IMR-90 (cell line): ENCODE measurements around the gene CYYR1. TPM values are rescaled to one million over a fixed set of nuclear protein-coding genes. Genes with fewer than 3 reads are reported as not detected.

Experiments used
- ATAC-seq: fragments of 200-7000 bp; cut with Tn5 transposase; 2 replicates; pipeline ENCODE4 v1.9.1; 2020; ENCODE audit warnings: low read depth, mild to moderate bottlenecking, moderate library complexity
- BruUV-seq: library from RNA; stranded (reverse); fragments of 400-500 nt; replicated peaks from 2 replicates; lab custom pipeline; 2021; lab: Mats Ljungman, UMichigan
- CTCF ChIA-PET: fragments of 300-600 bp; formaldehyde crosslinking; extraction: SDS; loops from one replicate; lab custom pipeline; 2021; ENCODE audit warnings: antibody characterized with exemption; lab: Yijun Ruan, JAX
- POLR2A ChIA-PET: fragments of 300-600 bp; sonication (Branson Sonifier 250); formaldehyde crosslinking; loops from one replicate; lab custom pipeline; 2022; ENCODE audit warnings: antibody characterized with exemption; ENCODE audit not compliant: unreplicated experiment; lab: Charles Lee
- DNase-seq: peaks from one replicate; pipeline ENCODE4 v3.0.0; 2013
- H2AFZ ChIP-seq: replicated peaks from 2 replicates; pipeline ENCODE3; 2013; ENCODE audit warnings: low read length, mild to moderate bottlenecking; ENCODE audit not compliant: poor library complexity
- H2AK5ac ChIP-seq: 2 replicates; pipeline ENCODE4 v1.6.1; 2013; ENCODE audit warnings: low read depth, low read length, inconsistent platforms
- H2AK9ac ChIP-seq: replicated peaks from 2 replicates; pipeline ENCODE3; 2013; ENCODE audit warnings: mild to moderate bottlenecking, low read depth, low read length, moderate library complexity; ENCODE audit not compliant: poor library complexity
- H2BK120ac ChIP-seq: 2 replicates; pipeline ENCODE4 v1.6.1; 2013; ENCODE audit warnings: low read depth, low read length, inconsistent platforms
- H2BK15ac ChIP-seq: 3 replicates; pipeline ENCODE4 v1.6.1; 2013; ENCODE audit warnings: low read depth, low read length, inconsistent platforms
- H2BK20ac ChIP-seq: 2 replicates; pipeline ENCODE4 v1.6.1; 2013; ENCODE audit warnings: low read depth, mild to moderate bottlenecking, inconsistent platforms, low read length, moderate library complexity
- H2BK5ac ChIP-seq: 2 replicates; pipeline ENCODE4 v1.6.1; 2013; ENCODE audit warnings: mild to moderate bottlenecking, low read depth, low read length, inconsistent platforms; ENCODE audit not compliant: poor library complexity, severe bottlenecking
- H3K14ac ChIP-seq: replicated peaks from 2 replicates; pipeline ENCODE4 v1.6.1; 2013; ENCODE audit warnings: low read depth, low read length, inconsistent platforms
- H3K18ac ChIP-seq: 2 replicates; pipeline ENCODE4 v1.6.1; 2013; ENCODE audit warnings: low read depth, low read length, control low read depth
- H3K23ac ChIP-seq: 2 replicates; pipeline ENCODE4 v1.6.1; 2013; ENCODE audit warnings: low read depth, low read length, inconsistent platforms
- H3K27ac ChIP-seq: 2 replicates; pipeline ENCODE4 v1.5.1; 2013; ENCODE audit warnings: mild to moderate bottlenecking, control low read depth, low read length; ENCODE audit not compliant: insufficient read depth
- H3K27me3 ChIP-seq: 2 replicates; pipeline ENCODE4 v1.6.1; 2013; ENCODE audit warnings: low read length; ENCODE audit not compliant: control insufficient read depth, insufficient read depth
- H3K36me3 ChIP-seq: 2 replicates; pipeline ENCODE4 v1.6.1; 2013; ENCODE audit warnings: low read length, mixed read lengths; ENCODE audit not compliant: control insufficient read depth, insufficient read depth
- H3K4ac ChIP-seq: 2 replicates; pipeline ENCODE4 v1.6.1; 2013; ENCODE audit warnings: low read depth, low read length, inconsistent platforms
- H3K4me1 ChIP-seq: 2 replicates; pipeline ENCODE4 v1.6.1; 2013; ENCODE audit warnings: low read length, mixed read lengths; ENCODE audit not compliant: control insufficient read depth, insufficient read depth
- H3K4me2 ChIP-seq: 2 replicates; pipeline ENCODE4 v1.6.1; 2013; ENCODE audit warnings: low read depth, mild to moderate bottlenecking, control low read depth, low read length, moderate library complexity
- H3K4me3 ChIP-seq: 2 replicates; pipeline ENCODE4 v1.5.1; 2013; ENCODE audit warnings: low read depth, mild to moderate bottlenecking, control low read depth, low read length, moderate library complexity; ENCODE audit not compliant: insufficient read depth
- H3K56ac ChIP-seq: 2 replicates; pipeline ENCODE4 v1.6.1; 2013; ENCODE audit warnings: low read length, inconsistent platforms; ENCODE audit not compliant: insufficient read depth; ENCODE audit errors: extremely low read depth
- H3K79me1 ChIP-seq, 2 experiments: 2 replicates each; pipeline ENCODE4 v1.6.1; 2013; ENCODE audit warnings: low read length in 2 of 2, inconsistent platforms in 1 of 2, low read depth in 1 of 2
- H3K9ac ChIP-seq: 2 replicates; pipeline ENCODE4 v1.6.1; 2013; ENCODE audit warnings: low read depth, low read length, control low read depth
- H3K9me1 ChIP-seq: 2 replicates; pipeline ENCODE4 v1.6.1; 2013; ENCODE audit warnings: low read length, inconsistent platforms; ENCODE audit not compliant: insufficient read depth
- H3K9me3 ChIP-seq: 2 replicates; pipeline ENCODE4 v1.6.1; 2013; ENCODE audit warnings: low read length; ENCODE audit not compliant: control insufficient read depth, insufficient read depth
- H4K20me1 ChIP-seq: 2 replicates; pipeline ENCODE4 v1.6.1; 2013; ENCODE audit warnings: low read length, inconsistent platforms; ENCODE audit not compliant: insufficient read depth
- H4K5ac ChIP-seq: 2 replicates; pipeline ENCODE4 v1.6.1; 2013; ENCODE audit warnings: mild to moderate bottlenecking, low read depth, low read length, control low read depth
- H4K8ac ChIP-seq, 2 experiments: 2 replicates each; pipeline ENCODE4 v1.6.1; 2013; ENCODE audit warnings: low read depth in 2 of 2, low read length in 2 of 2, control low read depth in 1 of 2, inconsistent platforms in 1 of 2
- H4K91ac ChIP-seq: 2 replicates; pipeline ENCODE4 v1.6.1; 2013; ENCODE audit warnings: low read depth, low read length, inconsistent platforms; ENCODE audit not compliant: insufficient read depth
- MXI1 ChIP-seq: IDR thresholded peaks from 2 replicates; pipeline ENCODE4 v1.6.1; 2012; ENCODE audit warnings: low read depth, mild to moderate bottlenecking, low read length, moderate library complexity, borderline replicate concordance
- RCOR1 ChIP-seq: IDR thresholded peaks from 2 replicates; pipeline ENCODE4 v1.6.1; 2012; ENCODE audit warnings: mild to moderate bottlenecking, low read length, improper control_type of control experiment; ENCODE audit not compliant: insufficient replicate concordance
- WGBS, 2 experiments: methylation state at CpG; one replicate each; pipeline versions ENCODE4 v1.1.5 to v1.1.7; 2013; ENCODE audit warnings: missing lambda C conversion rate in 2 of 2; ENCODE audit not compliant: insufficient read length in 1 of 2; ENCODE audit errors: extremely low coverage in 2 of 2; 5-methylcytosine and 5-hydroxymethylcytosine counted together
- dilution Hi-C: fragments of 300-500 bp; cut with HindIII; formaldehyde crosslinking; loops from one replicate; pipeline ENCODE4 v1.14.3; 2018; ENCODE audit warnings: low sequenced_read_pairs; ENCODE audit not compliant: unreplicated experiment
- in situ Hi-C: fragments of 300-500 bp; cut with MboI; formaldehyde crosslinking; loops from 3 replicates; pipeline ENCODE4 v1.14.3; 2019; ENCODE audit warnings: low sequenced_read_pairs, inconsistent platforms, mixed read lengths
- intact Hi-C: fragments of 100-400 bp; cut with micrococcal nuclease; formaldehyde crosslinking; loops from 2 replicates; pipeline ENCODE4 v1.10.0; 2022
- polyA plus RNA-seq, 3 experiments: library from polyadenylated mRNA; depleted of rRNA; stranded (reverse); fragments of >200 nt; gene quantifications; 2 replicates each; pipeline ENCODE4 v1.2.3, GENCODE V29; 2012; ENCODE audit warnings: low replicate concordance in 1 of 3
- total RNA-seq: library from RNA; depleted of rRNA; stranded (reverse); fragments of >200 nt; gene quantifications from 2 replicates; pipeline ENCODE4 v1.2.3, GENCODE V29; 2012

Gene CYYR1
- total and polyA plus RNA-seq, 2 of the 4 experiments (the other 2 are of a cell fraction) = not detected

DNA sequence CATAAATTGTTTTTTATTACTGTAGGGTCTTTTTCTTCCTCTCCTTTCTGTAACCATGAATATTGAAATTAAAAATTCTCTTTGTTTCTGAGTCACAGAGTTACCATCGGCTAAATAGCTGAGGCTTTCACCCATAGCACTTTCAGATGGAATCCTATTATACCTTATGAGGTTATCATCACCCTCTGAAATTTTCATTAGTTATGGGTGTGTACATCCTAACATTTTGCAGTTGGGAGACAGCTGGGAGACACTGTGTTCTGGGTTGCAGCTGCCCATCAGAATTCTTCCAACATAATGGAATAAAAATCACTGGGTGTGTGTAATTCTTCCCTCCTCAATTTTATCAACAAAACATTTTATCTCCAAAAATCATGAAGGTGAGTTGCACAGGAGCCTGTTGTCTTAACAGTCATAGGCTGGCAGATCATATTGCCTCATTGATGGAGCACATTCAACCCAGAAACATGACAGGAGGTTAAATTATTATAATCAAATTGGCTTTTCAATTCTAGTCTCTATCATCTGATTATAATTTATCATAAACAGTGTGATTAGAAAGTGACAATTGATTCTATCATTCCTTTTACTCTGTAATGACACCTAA, 17.4 kb downstream of the CYYR1 start:
- Histone ChIP-seq H2BK20ac (no peak overlapping the region), H2AK5ac (no peak overlapping the region), H4K91ac (no peak overlapping the region), H3K4me2 (no peak overlapping the region), H3K36me3 (no peaks in the 10 kb centered on the region), H3K4ac (no peak overlapping the region), H2BK120ac (no peak overlapping the region), H4K5ac (no peak overlapping the region), H3K79me1 (no peaks in the 10 kb centered on the region), H3K23ac (no peak overlapping the region), H3K18ac (no peak overlapping the region), H2BK15ac (no peak overlapping the region), H3K9me3 (no peaks in the 10 kb centered on the region), H3K4me1 (no peaks in the 10 kb centered on the region), H3K4me3 (no peak overlapping the region), H4K20me1 (no peaks in the 10 kb centered on the region), H3K14ac (no peak overlapping the region), H3K56ac (no peak overlapping the region), H3K9ac (no peak overlapping the region), H2AK9ac (no peak overlapping the region), H3K27me3 (no peaks in the 10 kb centered on the region), H3K27ac (no peak overlapping the region), H3K9me1 (no peaks in the 10 kb centered on the region), H2BK5ac (no peak overlapping the region), H2AFZ (no peak overlapping the region), H4K8ac (no peak overlapping the region)
- ChIA-PET POLR2A (no interaction called here), CTCF (interaction anchor here (0.6 kb wide), 1 partner anchor 21 kb away, joined by 3 read pairs; no protein-coding TSS in a partner anchor)
- no CpG with 5 or more reads among the region's 1 CpG for WGBS, 2 experiments
- BruUV-seq = no TSS peak
- TF ChIP-seq MXI1 (no peak), RCOR1 (no peak)
- DNase-seq (no peak), ATAC-seq (no peak)
- in situ Hi-C loops (no loop called here), intact Hi-C loops (no loop called here), dilution Hi-C loops (no loop called here)
